ENCODE measurements around the gene ELOVL6.
"Not testable (repeated sequence)": the region's sequence is repeated elsewhere in the genome, so short reads cannot be mapped to it uniquely, and the experiment has no call there.

Gene ELOVL6

GRCh38 chr4:110163327-110164069, 34.9 kb downstream of the ELOVL6 start:
- H3K9me3 ChIP-seq (ENCODE audit: control insufficient read depth, insufficient read depth, low read length): no peaks in the 10 kb centered on the region
- no peaks in the 10 kb centered on the region; the same call in 1 of the 2 replicates for H3K4me1 ChIP-seq (ENCODE audit: insufficient read depth, low read length)
- H3K9ac ChIP-seq (ENCODE audit: low read depth, low read length): no peak overlapping the region
- peaks cover 3% of the 10 kb centered on the region for H3K36me3 ChIP-seq (ENCODE audit: insufficient read depth, low read length)

GRCh38 chr4:110160618-110161017, 37.8 kb downstream of the ELOVL6 start:
- no peak overlapping the region for H3K9ac ChIP-seq (ENCODE audit: low read depth, low read length)
- H3K4me1 ChIP-seq (ENCODE audit: insufficient read depth, low read length): no peaks in the 10 kb centered on the region
- H3K9me3 ChIP-seq (ENCODE audit: control insufficient read depth, insufficient read depth, low read length): no peaks in the 10 kb centered on the region
- no peaks in the 10 kb centered on the region; the same call in 1 of the 2 replicates for H3K36me3 ChIP-seq (ENCODE audit: insufficient read depth, low read length)

- H3K36me3 ChIP-seq (ENCODE audit: insufficient read depth, low read length): no peaks in the 10 kb centered on the region
- H3K4me1 ChIP-seq (ENCODE audit: insufficient read depth, low read length): no peaks in the 10 kb centered on the region
- H3K9me3 ChIP-seq (ENCODE audit: control insufficient read depth, insufficient read depth, low read length): no peaks in the 10 kb centered on the region
- no peak overlapping the region for H3K9ac ChIP-seq (ENCODE audit: low read depth, low read length)
These were observed 38.9 kb downstream of the ELOVL6 start for GRCh38 chr4:110159541-110159940.

- no peaks in the 10 kb centered on the region for H3K9me3 ChIP-seq (ENCODE audit: control insufficient read depth, insufficient read depth, low read length)
- H3K9ac ChIP-seq (ENCODE audit: low read depth, low read length): no peak overlapping the region
- H3K4me1 ChIP-seq (ENCODE audit: insufficient read depth, low read length): no peaks in the 10 kb centered on the region
- no peaks in the 10 kb centered on the region for H3K36me3 ChIP-seq (ENCODE audit: insufficient read depth, low read length)
These were observed 40.8 kb downstream of the ELOVL6 start for GRCh38 chr4:110157580-110157979.

GRCh38 chr4:110157166-110157565, 41.2 kb downstream of the ELOVL6 start:
- H3K9ac ChIP-seq (ENCODE audit: low read depth, low read length); H3K9me3 ChIP-seq (ENCODE audit: control insufficient read depth, insufficient read depth, low read length); H3K36me3 ChIP-seq (ENCODE audit: insufficient read depth, low read length); H3K4me1 ChIP-seq (ENCODE audit: insufficient read depth, low read length): not testable (repeated sequence)

- no peaks in the 10 kb centered on the region for H3K9me3 ChIP-seq (ENCODE audit: control insufficient read depth, insufficient read depth, low read length)
- no peaks in the 10 kb centered on the region for H3K36me3 ChIP-seq (ENCODE audit: insufficient read depth, low read length)
- H3K9ac ChIP-seq (ENCODE audit: low read depth, low read length): no peak overlapping the region
- no peaks in the 10 kb centered on the region for H3K4me1 ChIP-seq (ENCODE audit: insufficient read depth, low read length)
These were observed 42.0 kb downstream of the ELOVL6 start for GRCh38 chr4:110156442-110156841.

- Histone ChIP-seq H3K4me1 (ENCODE audit: insufficient read depth, low read length) (no peaks in the 10 kb centered on the region), H3K36me3 (ENCODE audit: insufficient read depth, low read length) (no peaks in the 10 kb centered on the region), H3K9ac (ENCODE audit: low read depth, low read length) (no peak overlapping the region), H3K9me3 (ENCODE audit: control insufficient read depth, insufficient read depth, low read length) (no peaks in the 10 kb centered on the region)
These were observed 42.8 kb downstream of the ELOVL6 start for GRCh38 chr4:110155654-110156053.

- Histone ChIP-seq H3K36me3 (ENCODE audit: insufficient read depth, low read length) (no peaks in the 10 kb centered on the region), H3K9me3 (ENCODE audit: control insufficient read depth, insufficient read depth, low read length) (no peaks in the 10 kb centered on the region), H3K9ac (ENCODE audit: low read depth, low read length) (no peak overlapping the region), H3K4me1 (ENCODE audit: insufficient read depth, low read length) (no peaks in the 10 kb centered on the region)
These were observed 43.8 kb downstream of the ELOVL6 start for GRCh38 chr4:110154582-110154981.

GRCh38 chr4:110152386-110152785, 46.0 kb downstream of the ELOVL6 start:
- no peaks in the 10 kb centered on the region for H3K4me1 ChIP-seq (ENCODE audit: insufficient read depth, low read length)
- H3K36me3 ChIP-seq (ENCODE audit: insufficient read depth, low read length): no peaks in the 10 kb centered on the region
- no peaks in the 10 kb centered on the region for H3K9me3 ChIP-seq (ENCODE audit: control insufficient read depth, insufficient read depth, low read length)
- H3K9ac ChIP-seq (ENCODE audit: low read depth, low read length): no peak overlapping the region

GRCh38 chr4:110149089-110149488, 49.3 kb downstream of the ELOVL6 start:
- Histone ChIP-seq H3K9me3 (ENCODE audit: control insufficient read depth, insufficient read depth, low read length) (no peaks in the 10 kb centered on the region; the same call in 1 of the 2 replicates), H3K4me1 (ENCODE audit: insufficient read depth, low read length) (no peaks in the 10 kb centered on the region), H3K36me3 (ENCODE audit: insufficient read depth, low read length) (no peaks in the 10 kb centered on the region), H3K9ac (ENCODE audit: low read depth, low read length) (no peak overlapping the region)

- no peaks in the 10 kb centered on the region for H3K36me3 ChIP-seq (ENCODE audit: insufficient read depth, low read length)
- H3K9me3 ChIP-seq (ENCODE audit: control insufficient read depth, insufficient read depth, low read length): no peaks in the 10 kb centered on the region; the same call in 1 of the 2 replicates
- H3K4me1 ChIP-seq (ENCODE audit: insufficient read depth, low read length): no peaks in the 10 kb centered on the region
- no peak overlapping the region for H3K9ac ChIP-seq (ENCODE audit: low read depth, low read length)
These were observed 56.0 kb downstream of the ELOVL6 start for GRCh38 chr4:110142461-110142860.

GRCh38 chr4:110139815-110140214, 58.6 kb downstream of the ELOVL6 start:
- no peaks in the 10 kb centered on the region for H3K4me1 ChIP-seq (ENCODE audit: insufficient read depth, low read length)
- H3K9ac ChIP-seq (ENCODE audit: low read depth, low read length): no peak overlapping the region
- no peaks in the 10 kb centered on the region for H3K9me3 ChIP-seq (ENCODE audit: control insufficient read depth, insufficient read depth, low read length)
- H3K36me3 ChIP-seq (ENCODE audit: insufficient read depth, low read length): no peaks in the 10 kb centered on the region

GRCh38 chr4:110139111-110139510, 59.3 kb downstream of the ELOVL6 start:
- Histone ChIP-seq H3K36me3 (ENCODE audit: insufficient read depth, low read length) (no peaks in the 10 kb centered on the region), H3K9ac (ENCODE audit: low read depth, low read length) (no peak overlapping the region)

GRCh38 chr4:110138551-110138950, 59.9 kb downstream of the ELOVL6 start:
- H3K36me3 ChIP-seq (ENCODE audit: insufficient read depth, low read length): no peaks in the 10 kb centered on the region
- H3K4me1 ChIP-seq (ENCODE audit: insufficient read depth, low read length): no peaks in the 10 kb centered on the region
- H3K9ac ChIP-seq (ENCODE audit: low read depth, low read length): no peak overlapping the region
- H3K9me3 ChIP-seq (ENCODE audit: control insufficient read depth, insufficient read depth, low read length): no peaks in the 10 kb centered on the region

More at GRCh38 chr4:110139111-110139510, 59.3 kb downstream of the ELOVL6 start:
- H3K9me3 ChIP-seq (ENCODE audit: control insufficient read depth, insufficient read depth, low read length): no peaks in the 10 kb centered on the region
- H3K4me1 ChIP-seq (ENCODE audit: insufficient read depth, low read length): no peaks in the 10 kb centered on the region

GRCh38 chr4:110137829-110138228, 60.6 kb downstream of the ELOVL6 start:
- no peaks in the 10 kb centered on the region for H3K4me1 ChIP-seq (ENCODE audit: insufficient read depth, low read length)
- H3K9me3 ChIP-seq (ENCODE audit: control insufficient read depth, insufficient read depth, low read length): no peaks in the 10 kb centered on the region
- no peaks in the 10 kb centered on the region for H3K36me3 ChIP-seq (ENCODE audit: insufficient read depth, low read length)
- no peak overlapping the region for H3K9ac ChIP-seq (ENCODE audit: low read depth, low read length)
